Gastroesophageal sphincter (tissue), 3 donors: ENCODE results near the gene MAP1LC3A.

Source experiments
- POLR2A ChIP-seq, 2 donors: fragments of 450-650 bp; IDR thresholded peaks; one replicate each; pipeline ENCODE4 v1.6.1; 2017; ENCODE audit warnings: antibody characterized with exemption in 2 of 2, mild to moderate bottlenecking in 2 of 2, moderate library complexity in 1 of 2
- TF ChIP-seq, protein P1 (sequence below), 4 experiments: fragments of 200-600 bp in 2 of 4; fragments of 450-650 bp in 2 of 4; sonication (generic) in 1 of 4; IDR thresholded peaks; one replicate each; pipeline ENCODE4 v1.5.1; 2017 to 2019; ENCODE audit warnings: antibody characterized with exemption in 4 of 4, mild to moderate bottlenecking in 2 of 4, moderate library complexity in 2 of 4

DNA sequence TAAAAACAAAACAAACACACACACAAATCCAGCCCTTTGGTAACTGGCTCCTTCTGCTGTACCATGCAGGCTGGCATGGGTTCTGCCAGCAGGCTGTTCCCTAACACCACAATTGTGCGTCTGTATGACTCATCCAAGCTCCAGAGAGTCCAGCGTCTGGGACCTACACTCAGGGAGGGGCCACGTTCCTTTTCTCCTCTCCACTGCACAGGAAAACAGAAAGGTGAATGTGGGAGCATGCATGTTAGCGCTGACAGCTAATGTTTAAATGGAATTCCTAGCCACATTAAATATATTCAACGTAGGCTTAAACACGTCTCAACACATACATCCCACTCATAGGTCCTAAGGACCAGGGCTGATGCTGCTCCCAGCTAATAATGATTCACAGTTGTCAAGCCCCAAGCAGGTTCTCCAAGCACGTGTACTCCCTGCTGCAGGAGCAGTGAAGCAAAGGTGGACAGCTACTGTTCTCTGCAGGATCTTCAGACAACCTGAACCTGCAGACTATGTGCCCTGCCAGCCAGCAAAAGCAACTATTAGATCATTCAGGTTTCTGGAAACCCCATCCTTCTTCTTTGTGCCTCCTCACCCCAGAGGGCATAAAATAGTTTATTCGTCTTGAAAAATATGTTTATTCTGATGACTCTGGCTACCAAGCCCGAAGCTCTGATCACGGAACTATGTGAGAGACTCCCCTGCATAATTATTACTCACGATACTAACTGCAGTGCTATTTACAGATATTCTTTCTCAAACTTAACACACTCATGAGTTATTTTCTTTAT is 20.9 kb downstream of the MAP1LC3A start:
- no peak for TF ChIP-seq POLR2A (IDR thresholded peaks at IDR 0.05)
- TF ChIP-seq, protein P1, sequence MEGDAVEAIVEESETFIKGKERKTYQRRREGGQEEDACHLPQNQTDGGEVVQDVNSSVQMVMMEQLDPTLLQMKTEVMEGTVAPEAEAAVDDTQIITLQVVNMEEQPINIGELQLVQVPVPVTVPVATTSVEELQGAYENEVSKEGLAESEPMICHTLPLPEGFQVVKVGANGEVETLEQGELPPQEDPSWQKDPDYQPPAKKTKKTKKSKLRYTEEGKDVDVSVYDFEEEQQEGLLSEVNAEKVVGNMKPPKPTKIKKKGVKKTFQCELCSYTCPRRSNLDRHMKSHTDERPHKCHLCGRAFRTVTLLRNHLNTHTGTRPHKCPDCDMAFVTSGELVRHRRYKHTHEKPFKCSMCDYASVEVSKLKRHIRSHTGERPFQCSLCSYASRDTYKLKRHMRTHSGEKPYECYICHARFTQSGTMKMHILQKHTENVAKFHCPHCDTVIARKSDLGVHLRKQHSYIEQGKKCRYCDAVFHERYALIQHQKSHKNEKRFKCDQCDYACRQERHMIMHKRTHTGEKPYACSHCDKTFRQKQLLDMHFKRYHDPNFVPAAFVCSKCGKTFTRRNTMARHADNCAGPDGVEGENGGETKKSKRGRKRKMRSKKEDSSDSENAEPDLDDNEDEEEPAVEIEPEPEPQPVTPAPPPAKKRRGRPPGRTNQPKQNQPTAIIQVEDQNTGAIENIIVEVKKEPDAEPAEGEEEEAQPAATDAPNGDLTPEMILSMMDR (IDR thresholded peaks at IDR 0.05), result peak; percentile 37 to 68 (median 66)
